ENCODE data around the gene IDUA. TPM values are rescaled to one million over a fixed set of nuclear protein-coding genes. Genes with fewer than 3 reads are reported as not detected.

Gene IDUA
- polyA plus RNA-seq, 1 donor (not counting 4 experiments of a cell fraction or from before 2014, with no cell fraction given) = 1.2 TPM

GRCh38 chr4:1047106-1047975, 60.5 kb downstream of the IDUA start:
- peak overlapping the region; percentile 19 for H2AFZ ChIP-seq (ENCODE audit: control insufficient read depth, low read length)
- no peak for FAIRE-seq
- peak overlapping the region; percentile 71 for H3K4me2 ChIP-seq (ENCODE audit: control insufficient read depth, extremely low read depth, insufficient read depth, low read depth, low read length)
- no peaks in the 10 kb centered on the region for H3K9me1 ChIP-seq (ENCODE audit: control insufficient read depth, extremely low read depth, insufficient read depth, low read length)
- TF ChIP-seq EZH2 (IDR thresholded peaks at IDR 0.05; ENCODE audit: low read length) (no peak), CTCF (optimal IDR thresholded peaks at IDR 0.05 in 1 of 3, IDR thresholded peaks at IDR 0.05 in 1 of 3, conservative IDR thresholded peaks at IDR 0.05 in 1 of 3; ENCODE audit: extremely low read depth in 1 of 3, insufficient read depth in 2 of 3, low read length in 3 of 3) (no peak)
- H3K27ac ChIP-seq (ENCODE audit: control insufficient read depth, insufficient read depth, low read length) = no peak overlapping the region
- DNase-seq (ENCODE audit: low read depth, low spot score) = no peak
- peaks cover 50% of the 10 kb centered on the region for H3K27me3 ChIP-seq (ENCODE audit: control insufficient read depth, extremely low read depth, insufficient read depth, low read length)
- no peaks in the 10 kb centered on the region for H3K79me2 ChIP-seq (ENCODE audit: control insufficient read depth, insufficient read depth, low read length)
- H3K36me3 ChIP-seq (ENCODE audit: control insufficient read depth in 2 of 2, extremely low read depth in 1 of 2, insufficient read depth in 2 of 2, low read length in 2 of 2) = no peaks in the 10 kb centered on the region
- H3K9me3 ChIP-seq (ENCODE audit: control insufficient read depth, low read depth, low read length) = peaks cover 3% of the 10 kb centered on the region
- H3K4me1 ChIP-seq (ENCODE audit: control insufficient read depth, extremely low read depth, insufficient read depth, low read length) = peaks cover 15% of the 10 kb centered on the region
- dilution Hi-C loops (cut with MboI; ENCODE audit: extremely low pct_ligation_motif_present, low sequenced_read_pairs) = no loop called here
- H4K20me1 ChIP-seq (ENCODE audit: control insufficient read depth, extremely low read depth, insufficient read depth, low read length) = no peaks in the 10 kb centered on the region
- no peak overlapping the region for H3K4me3 ChIP-seq (ENCODE audit: control insufficient read depth in 2 of 3, extremely low read depth in 1 of 3, insufficient read depth in 2 of 3, low read depth in 1 of 3, low read length in 3 of 3)
- no peak overlapping the region for H3K9ac ChIP-seq (ENCODE audit: control insufficient read depth, extremely low read depth, insufficient read depth, low read length)

- no peak for DNase-seq (ENCODE audit: low read depth, low spot score)
- no peaks in the 10 kb centered on the region for H3K79me2 ChIP-seq (ENCODE audit: control insufficient read depth, insufficient read depth, low read length)
- H3K36me3 ChIP-seq (ENCODE audit: control insufficient read depth in 2 of 2, extremely low read depth in 1 of 2, insufficient read depth in 2 of 2, low read length in 2 of 2) = no peaks in the 10 kb centered on the region
- H3K4me2 ChIP-seq (ENCODE audit: control insufficient read depth, extremely low read depth, insufficient read depth, low read depth, low read length) = no peak overlapping the region
- no peak overlapping the region for H3K9ac ChIP-seq (ENCODE audit: control insufficient read depth, extremely low read depth, insufficient read depth, low read length)
- no peak overlapping the region for H3K4me3 ChIP-seq (ENCODE audit: control insufficient read depth in 2 of 3, extremely low read depth in 1 of 3, insufficient read depth in 2 of 3, low read depth in 1 of 3, low read length in 3 of 3)
- no peaks in the 10 kb centered on the region for H3K9me1 ChIP-seq (ENCODE audit: control insufficient read depth, extremely low read depth, insufficient read depth, low read length)
- no peak overlapping the region for H2AFZ ChIP-seq (ENCODE audit: control insufficient read depth, low read length)
- no peak overlapping the region for H3K27ac ChIP-seq (ENCODE audit: control insufficient read depth, insufficient read depth, low read length)
- peaks cover 58% of the 10 kb centered on the region for H3K27me3 ChIP-seq (ENCODE audit: control insufficient read depth, extremely low read depth, insufficient read depth, low read length)
- TF ChIP-seq EZH2 (IDR thresholded peaks at IDR 0.05; ENCODE audit: low read length) (no peak), CTCF (optimal IDR thresholded peaks at IDR 0.05 in 1 of 3, IDR thresholded peaks at IDR 0.05 in 1 of 3, conservative IDR thresholded peaks at IDR 0.05 in 1 of 3; ENCODE audit: extremely low read depth in 1 of 3, insufficient read depth in 2 of 3, low read length in 3 of 3) (no peak)
- FAIRE-seq = no peak
- no peaks in the 10 kb centered on the region for H4K20me1 ChIP-seq (ENCODE audit: control insufficient read depth, extremely low read depth, insufficient read depth, low read length)
- H3K9me3 ChIP-seq (ENCODE audit: control insufficient read depth, low read depth, low read length) = peaks cover 3% of the 10 kb centered on the region
- H3K4me1 ChIP-seq (ENCODE audit: control insufficient read depth, extremely low read depth, insufficient read depth, low read length) = peaks cover 21% of the 10 kb centered on the region
- dilution Hi-C loops (cut with MboI; ENCODE audit: extremely low pct_ligation_motif_present, low sequenced_read_pairs) = no loop called here
These were observed 61.3 kb downstream of the IDUA start for GRCh38 chr4:1047976-1048772.
